HCT116 (cell line): ENCODE measurements around the gene QRFPR. TPM values are rescaled to one million over a fixed set of nuclear protein-coding genes. Genes with fewer than 3 reads are reported as not detected.

Experiments used
- ATAC-seq: fragments of 200-7000 bp; cut with Tn5 transposase; 2 replicates; pipeline ENCODE4 v1.9.1; 2020; ENCODE audit warnings: mild to moderate bottlenecking, moderate library complexity
- BruUV-seq: library from RNA; stranded (reverse); fragments of 400-500 nt; replicated peaks from 2 replicates; lab custom pipeline; 2021; lab: Mats Ljungman, UMichigan
- CTCF ChIA-PET: fragments of 300-600 bp; sonication (Branson Sonifier 250); formaldehyde crosslinking; loops from one replicate; lab custom pipeline; 2021; ENCODE audit warnings: antibody characterized with exemption; lab: Charles Lee
- POLR2A ChIA-PET: fragments of 300-600, 350-600 bp; sonication (Branson Sonifier 250); formaldehyde crosslinking; loops from one replicate; lab custom pipeline; 2021; ENCODE audit warnings: antibody characterized with exemption; lab: Charles Lee
- RAD21 ChIA-PET, 2 experiments: fragments of 300-600 bp; sonication (Branson Sonifier 250); formaldehyde crosslinking; loops; one replicate each; lab custom pipeline; 2023; ENCODE audit warnings: low total read pairs in 2 of 2; ENCODE audit not compliant: uncharacterized antibody in 2 of 2, unreplicated experiment in 2 of 2, low non-redundant PET in 1 of 2; lab: Charles Lee
- DNase-seq: peaks from one replicate; pipeline ENCODE4 v3.0.0-alpha.2; 2010; ENCODE audit warnings: low read depth, low spot score
- H2AFZ ChIP-seq: fragments of 200-600 bp; shearing (Covaris generic), sonication (generic); 2 replicates; pipeline ENCODE4 v1.6.1; 2017; ENCODE audit warnings: low read depth, mixed run types, mixed read lengths, antibody characterized with exemption, low read length; ENCODE audit not compliant: poor library complexity, severe bottlenecking
- H3K27ac ChIP-seq: 2 replicates; pipeline ENCODE4 v1.5.1; 2012; ENCODE audit warnings: low read depth, low read length
- H3K27me3 ChIP-seq: fragments of 200-600 bp; sonication (generic); 2 replicates; pipeline ENCODE4 v1.6.1; 2016; ENCODE audit warnings: mixed run types, low read length, mixed read lengths; ENCODE audit not compliant: insufficient read depth
- H3K36me3 ChIP-seq, 2 experiments: fragments of 200-500 bp in 1 of 2; fragments of 200-600 bp in 1 of 2; sonication (Bioruptor generic) in 1 of 2; sonication (generic) in 1 of 2; 2 replicates each; pipeline versions ENCODE4 v1.5.1 to v1.6.1; 2014 to 2016; ENCODE audit warnings: low read length in 2 of 2, inconsistent platforms in 1 of 2, mixed read lengths in 1 of 2, mixed run types in 1 of 2; ENCODE audit not compliant: insufficient read depth in 2 of 2, control insufficient read depth in 1 of 2
- H3K4me1 ChIP-seq, 2 experiments: fragments of 200-600 bp in 1 of 2; sonication (generic) in 1 of 2; 2 replicates each; pipeline versions ENCODE4 v1.5.1 to v1.6.1; 2012 to 2017; ENCODE audit warnings: low read length in 2 of 2, inconsistent platforms in 1 of 2, mild to moderate bottlenecking in 1 of 2, mixed read lengths in 1 of 2, mixed run types in 1 of 2, moderate library complexity in 1 of 2; ENCODE audit not compliant: insufficient read depth in 2 of 2, control insufficient read depth in 1 of 2
- H3K4me2 ChIP-seq: fragments of 200-600 bp; sonication (generic); 2 replicates; pipeline ENCODE4 v1.6.1; 2017; ENCODE audit warnings: mixed run types, low read length, mixed read lengths
- H3K4me3 ChIP-seq, 2 experiments: fragments of 200-600 bp in 1 of 2; sonication (generic) in 1 of 2; replicated peaks in 1 of 2; 2 replicates each; pipeline ENCODE4 v1.5.1; 2011 to 2016; ENCODE audit warnings: low read length in 2 of 2, control low read depth in 1 of 2, low read depth in 1 of 2, mild to moderate bottlenecking in 1 of 2, mixed read lengths in 1 of 2, mixed run types in 1 of 2
- H3K79me2 ChIP-seq: fragments of 200-600 bp; sonication (generic); 2 replicates; pipeline ENCODE4 v1.6.1; 2017; ENCODE audit warnings: mild to moderate bottlenecking, mixed run types, low read length, moderate library complexity, mixed read lengths; ENCODE audit not compliant: insufficient read depth
- H3K9ac ChIP-seq: fragments of 200-600 bp; sonication (generic); 2 replicates; pipeline ENCODE4 v1.6.1; 2016; ENCODE audit warnings: low read length, mixed read lengths
- H3K9me2 ChIP-seq: fragments of 200-600 bp; sonication (generic), shearing (Covaris generic); 2 replicates; pipeline ENCODE4 v1.6.1; 2017; ENCODE audit warnings: mixed run types, mild to moderate bottlenecking, moderate library complexity; ENCODE audit not compliant: insufficient read depth
- H3K9me3 ChIP-seq, 2 experiments: fragments of 200-500 bp in 1 of 2; fragments of 200-600 bp in 1 of 2; sonication (Bioruptor generic) in 1 of 2; sonication (generic) in 1 of 2; 2 replicates each; pipeline ENCODE4 v1.6.1; 2014 to 2017; ENCODE audit warnings: low read length in 2 of 2, mixed read lengths in 2 of 2, inconsistent platforms in 1 of 2, low read depth in 1 of 2, mild to moderate bottlenecking in 1 of 2, mixed run types in 1 of 2, moderate library complexity in 1 of 2; ENCODE audit not compliant: control insufficient read depth in 1 of 2, insufficient read depth in 1 of 2
- H4K20me1 ChIP-seq: fragments of 200-600 bp; sonication (generic), shearing (Covaris generic); 2 replicates; pipeline ENCODE4 v1.6.1; 2017; ENCODE audit warnings: mixed run types, mild to moderate bottlenecking, moderate library complexity; ENCODE audit not compliant: insufficient read depth
- CTCF ChIP-seq, 3 experiments: fragments of 200-600 bp in 1 of 3; sonication (generic) in 1 of 3; IDR thresholded peaks in 2 of 3; conservative IDR thresholded peaks in 1 of 3; 2 replicates each; pipeline ENCODE4 v1.5.1; 2012 to 2017; ENCODE audit warnings: low read depth in 2 of 3, low read length in 2 of 3, antibody characterized with exemption in 1 of 3, borderline replicate concordance in 1 of 3, control low read depth in 1 of 3, mild to moderate bottlenecking in 1 of 3, mixed read lengths in 1 of 3, mixed run types in 1 of 3, moderate library complexity in 1 of 3; ENCODE audit not compliant: insufficient read depth in 1 of 3
- EZH2phosphoT487 ChIP-seq: fragments of 200-600 bp; IDR thresholded peaks from 2 replicates; pipeline ENCODE4 v1.6.1; 2018; ENCODE audit warnings: antibody characterized with exemption, borderline replicate concordance
- JUND ChIP-seq: IDR thresholded peaks from 2 replicates; pipeline ENCODE4 v1.6.1; 2012
- RAD21 ChIP-seq: IDR thresholded peaks from 2 replicates; pipeline ENCODE4 v1.6.1; 2012; ENCODE audit warnings: low read depth, mild to moderate bottlenecking
- REST ChIP-seq: IDR thresholded peaks from 2 replicates; pipeline ENCODE4 v1.6.1; 2012; ENCODE audit warnings: low read depth
- SP1 ChIP-seq: IDR thresholded peaks from 2 replicates; pipeline ENCODE4 v1.6.1; 2012; ENCODE audit warnings: low read depth
- TCF7L2 ChIP-seq: IDR thresholded peaks from 2 replicates; pipeline ENCODE4 v1.7.0; 2011; ENCODE audit warnings: borderline replicate concordance, inconsistent platforms; ENCODE audit not compliant: insufficient read depth, insufficient read length; ENCODE audit errors: extremely low read depth
- ZFX ChIP-seq: fragments of 450-650 bp; IDR thresholded peaks from 2 replicates; pipeline ENCODE4 v1.6.1; 2017
- intact Hi-C: fragments of 100-400 bp; cut with micrococcal nuclease; formaldehyde crosslinking; loops from 2 replicates; pipeline ENCODE4 v1.10.0; 2022
- total RNA-seq: library from RNA; stranded (reverse); gene quantifications from one replicate; pipeline ENCODE4 v1.2.1, GENCODE V29; 2021; ENCODE audit not compliant: unreplicated experiment
- TF ChIP-seq, protein P1 (sequence below): IDR thresholded peaks from 2 replicates; pipeline ENCODE4 v1.6.1; 2012

Gene QRFPR
- total RNA-seq, 1 experiment from 2014 or later: not detected

DNA sequence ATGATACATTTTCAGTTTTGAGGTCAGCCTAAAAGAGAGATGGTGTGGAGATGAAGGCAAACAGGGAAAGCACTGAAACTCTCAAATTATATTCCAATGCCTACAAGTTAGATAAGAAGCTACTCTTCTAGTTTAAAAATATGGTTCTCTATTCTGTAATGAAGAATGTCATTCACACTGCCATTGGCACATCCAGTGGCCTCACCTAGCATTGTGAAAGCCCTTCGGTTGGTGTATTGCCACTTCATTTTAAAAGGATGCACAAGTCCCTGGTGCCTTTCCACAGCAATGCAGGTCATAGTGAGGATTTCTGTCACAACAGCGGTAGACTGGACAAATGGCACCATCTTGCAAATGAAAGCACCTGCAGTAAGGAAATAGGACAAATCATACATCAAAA lies 40.6 kb downstream of the QRFPR start (continued):
- no peak for TF ChIP-seq CTCF (IDR thresholded peaks at IDR 0.05 in 2 of 3, conservative IDR thresholded peaks at IDR 0.05 in 1 of 3; ENCODE audit: borderline replicate concordance in 1 of 3, insufficient read depth in 1 of 3, low read depth in 2 of 3, low read length in 2 of 3)
- TF ChIP-seq, protein P1, sequence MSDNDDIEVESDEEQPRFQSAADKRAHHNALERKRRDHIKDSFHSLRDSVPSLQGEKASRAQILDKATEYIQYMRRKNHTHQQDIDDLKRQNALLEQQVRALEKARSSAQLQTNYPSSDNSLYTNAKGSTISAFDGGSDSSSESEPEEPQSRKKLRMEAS: no peak

- H3K27ac ChIP-seq: no peak overlapping the region
- no peak overlapping the region for H3K4me3 ChIP-seq
- intact Hi-C loops: no loop called here
- BruUV-seq: no TSS peak
- POLR2A ChIA-PET: no interaction called here
- TF ChIP-seq ZFX (no peak), TCF7L2 (no peak), RAD21 (no peak), EZH2phosphoT487 (no peak), JUND (no peak), CTCF (IDR thresholded peaks at IDR 0.05 in 2 of 3, conservative IDR thresholded peaks at IDR 0.05 in 1 of 3; ENCODE audit: borderline replicate concordance in 1 of 3, insufficient read depth in 1 of 3, low read depth in 2 of 3, low read length in 2 of 3) (no peak), REST (no peak), SP1 (no peak)
- TF ChIP-seq, protein P1: no peak
- no peak for ATAC-seq
- DNase-seq: no peak
- no peaks in the 10 kb centered on the region for H3K4me1 ChIP-seq
- RAD21 ChIA-PET: no interaction called here
- no peaks in the 10 kb centered on the region for H3K79me2 ChIP-seq
- no peak overlapping the region for H2AFZ ChIP-seq
- no peak overlapping the region for H3K4me2 ChIP-seq
- no peaks in the 10 kb centered on the region for H3K9me3 ChIP-seq
- H3K27me3 ChIP-seq: no peaks in the 10 kb centered on the region
- no peak overlapping the region for H3K9ac ChIP-seq
- H4K20me1 ChIP-seq: no peaks in the 10 kb centered on the region
- CTCF ChIA-PET: no interaction called here
- no peaks in the 10 kb centered on the region for H3K9me2 ChIP-seq
- no peaks in the 10 kb centered on the region for H3K36me3 ChIP-seq
Observed at GRCh38 chr4:121339824-121340223, 41.0 kb downstream of the QRFPR start.
